ENCODE measurements around the gene NUDT1.
A peak's percentile ranks its signal among the peaks of the same experiment; 100 is the strongest.

The NUDT1 gene

DNA sequence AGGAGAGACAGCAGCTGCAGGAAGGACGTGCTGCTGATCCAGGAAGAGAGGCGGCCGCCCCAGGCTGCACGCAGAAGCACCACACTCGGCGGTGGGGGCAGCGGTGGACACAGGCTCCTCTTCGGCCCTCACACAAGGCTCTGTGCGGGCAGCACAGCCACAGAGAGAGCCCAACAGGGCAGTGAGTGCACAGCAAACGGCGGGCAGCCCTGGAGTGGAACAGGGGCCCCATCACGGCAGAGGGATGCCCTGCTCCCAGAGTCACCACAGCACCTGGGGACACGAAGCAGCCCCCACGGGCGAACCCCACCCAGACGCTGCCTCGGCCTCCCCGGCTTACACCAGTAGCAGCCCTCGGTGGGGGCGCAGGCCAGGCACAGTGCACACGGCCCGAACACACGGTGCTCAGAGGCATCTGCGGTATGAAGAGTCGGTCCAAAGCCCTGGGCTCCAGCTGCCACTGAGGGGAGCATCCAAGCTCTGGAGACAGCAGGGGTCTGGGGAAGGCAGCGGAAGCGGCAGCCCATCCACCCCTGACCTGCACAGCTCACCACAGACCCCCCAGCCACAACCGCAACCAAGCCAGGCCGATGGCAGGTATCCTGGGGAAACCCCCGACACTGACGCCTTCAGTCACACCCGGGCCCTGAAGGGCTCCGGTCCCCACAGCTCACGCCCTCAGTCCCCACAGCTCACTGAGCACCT lies 16.8 kb downstream of the NUDT1 start:
- in situ Hi-C loops (cut with MboI; ENCODE audit: low pct_unique_long_range_greater_than_20kb, low sequenced_read_pairs, unreplicated experiment) = no loop called here

DNA sequence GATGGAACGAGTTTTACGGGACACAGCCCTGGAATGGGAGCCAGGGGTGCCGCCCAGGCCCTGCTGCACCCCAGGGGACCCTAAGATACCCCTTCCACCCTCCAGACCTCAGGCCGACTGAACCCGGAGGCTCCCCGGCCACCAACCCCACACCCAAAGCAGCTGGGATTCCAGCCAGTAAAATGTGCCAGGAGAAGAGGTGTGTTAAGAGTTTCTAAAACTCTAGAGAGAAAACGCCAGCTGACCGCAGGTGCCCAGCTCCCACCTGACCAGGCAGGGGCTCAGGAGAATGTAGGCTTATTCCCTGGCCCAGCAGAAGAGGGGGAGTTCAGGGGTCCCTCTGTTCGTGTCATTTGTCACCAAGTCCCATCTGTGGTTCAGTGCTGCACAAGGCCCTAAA lies 17.5 kb downstream of the NUDT1 start:
- TF ChIP-seq, protein P1, sequence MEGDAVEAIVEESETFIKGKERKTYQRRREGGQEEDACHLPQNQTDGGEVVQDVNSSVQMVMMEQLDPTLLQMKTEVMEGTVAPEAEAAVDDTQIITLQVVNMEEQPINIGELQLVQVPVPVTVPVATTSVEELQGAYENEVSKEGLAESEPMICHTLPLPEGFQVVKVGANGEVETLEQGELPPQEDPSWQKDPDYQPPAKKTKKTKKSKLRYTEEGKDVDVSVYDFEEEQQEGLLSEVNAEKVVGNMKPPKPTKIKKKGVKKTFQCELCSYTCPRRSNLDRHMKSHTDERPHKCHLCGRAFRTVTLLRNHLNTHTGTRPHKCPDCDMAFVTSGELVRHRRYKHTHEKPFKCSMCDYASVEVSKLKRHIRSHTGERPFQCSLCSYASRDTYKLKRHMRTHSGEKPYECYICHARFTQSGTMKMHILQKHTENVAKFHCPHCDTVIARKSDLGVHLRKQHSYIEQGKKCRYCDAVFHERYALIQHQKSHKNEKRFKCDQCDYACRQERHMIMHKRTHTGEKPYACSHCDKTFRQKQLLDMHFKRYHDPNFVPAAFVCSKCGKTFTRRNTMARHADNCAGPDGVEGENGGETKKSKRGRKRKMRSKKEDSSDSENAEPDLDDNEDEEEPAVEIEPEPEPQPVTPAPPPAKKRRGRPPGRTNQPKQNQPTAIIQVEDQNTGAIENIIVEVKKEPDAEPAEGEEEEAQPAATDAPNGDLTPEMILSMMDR (IDR thresholded peaks at IDR 0.05; ENCODE audit: extremely low read depth, insufficient read depth, missing control alignments) = no peak
- in situ Hi-C loops (cut with MboI; ENCODE audit: low pct_unique_long_range_greater_than_20kb, low sequenced_read_pairs, unreplicated experiment) = no loop called here
- DNase-seq (ENCODE audit: low spot score) = no peak

More for the DNA sequence above, 16.8 kb downstream of the NUDT1 start:
- TF ChIP-seq, protein P1 (IDR thresholded peaks at IDR 0.05; ENCODE audit: extremely low read depth, insufficient read depth, missing control alignments) = no peak
- DNase-seq (ENCODE audit: low spot score) = peak; percentile 80

DNA sequence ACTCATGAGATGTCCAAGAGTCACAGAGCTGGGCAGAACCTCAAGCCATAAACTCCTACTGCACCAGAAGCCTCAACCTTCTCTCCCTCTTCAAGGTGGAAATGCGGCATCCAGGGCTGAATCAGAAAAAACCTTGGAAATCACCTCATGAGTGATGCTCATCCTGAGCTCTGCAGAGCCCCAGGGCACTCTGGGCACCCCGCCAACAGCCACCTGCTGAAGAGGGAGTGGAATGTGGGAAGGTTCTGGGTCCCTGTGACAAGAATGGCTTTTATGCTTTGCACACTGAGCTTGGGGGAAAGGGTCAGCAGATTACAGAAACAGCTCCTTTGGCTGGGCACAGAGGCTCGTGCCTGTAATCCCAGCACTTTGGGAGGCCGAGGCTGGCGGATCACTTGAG lies 18.8 kb downstream of the NUDT1 start:
- in situ Hi-C loops (cut with MboI; ENCODE audit: low pct_unique_long_range_greater_than_20kb, low sequenced_read_pairs, unreplicated experiment) = no loop called here
- no peak for DNase-seq (ENCODE audit: low spot score)

DNA sequence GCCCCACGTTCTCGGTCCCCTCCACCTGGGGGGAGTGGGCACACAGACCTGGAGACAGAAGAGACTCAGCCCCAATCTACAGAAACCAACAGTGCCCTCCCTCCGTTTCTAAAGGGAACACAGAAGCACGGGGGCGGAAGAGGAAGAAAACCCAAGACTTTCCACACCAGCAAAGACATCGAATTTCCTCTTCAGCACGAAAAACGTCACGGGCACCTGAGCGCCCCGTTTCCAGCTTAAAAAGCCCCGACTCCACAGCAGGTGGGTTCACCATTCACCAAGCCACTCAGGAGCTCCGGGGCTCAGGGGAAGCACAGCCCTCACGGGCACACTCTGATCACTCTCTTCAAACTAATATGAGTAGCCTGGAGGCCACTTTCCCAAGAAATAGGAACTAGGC lies 19.6 kb downstream of the NUDT1 start:
- in situ Hi-C loops (cut with MboI; ENCODE audit: low pct_unique_long_range_greater_than_20kb, low sequenced_read_pairs, unreplicated experiment) = no loop called here
- peak; percentile 67 for DNase-seq (ENCODE audit: low spot score)
- TF ChIP-seq, protein P1 (IDR thresholded peaks at IDR 0.05; ENCODE audit: extremely low read depth, insufficient read depth, missing control alignments) = no peak

More for the DNA sequence above, 18.8 kb downstream of the NUDT1 start:
- TF ChIP-seq, protein P1 (IDR thresholded peaks at IDR 0.05; ENCODE audit: extremely low read depth, insufficient read depth, missing control alignments) = no peak

DNA sequence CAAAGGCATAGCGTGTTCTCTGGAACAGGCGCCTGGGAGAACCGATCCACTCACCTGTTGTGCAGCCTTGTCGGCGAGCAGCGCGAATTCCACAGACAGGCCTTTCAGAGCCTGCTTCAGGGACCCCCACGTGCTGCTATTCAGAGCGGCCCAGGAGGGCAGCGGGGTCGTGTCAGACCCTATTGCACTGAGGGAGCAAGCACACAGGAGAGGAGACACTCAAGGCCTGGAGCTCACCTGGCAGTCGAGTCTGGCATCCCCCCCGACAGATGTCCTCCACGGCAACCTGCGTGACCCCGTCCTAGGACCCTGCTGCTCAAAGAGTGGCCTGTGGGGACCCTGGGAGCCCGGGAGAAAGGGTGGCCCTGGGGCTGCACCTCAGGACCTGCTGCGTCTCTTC lies 21.1 kb downstream of the NUDT1 start:
- DNase-seq (ENCODE audit: low spot score) = no peak
- in situ Hi-C loops (cut with MboI; ENCODE audit: low pct_unique_long_range_greater_than_20kb, low sequenced_read_pairs, unreplicated experiment) = no loop called here
- TF ChIP-seq, protein P1 (IDR thresholded peaks at IDR 0.05; ENCODE audit: extremely low read depth, insufficient read depth, missing control alignments) = no peak

DNA sequence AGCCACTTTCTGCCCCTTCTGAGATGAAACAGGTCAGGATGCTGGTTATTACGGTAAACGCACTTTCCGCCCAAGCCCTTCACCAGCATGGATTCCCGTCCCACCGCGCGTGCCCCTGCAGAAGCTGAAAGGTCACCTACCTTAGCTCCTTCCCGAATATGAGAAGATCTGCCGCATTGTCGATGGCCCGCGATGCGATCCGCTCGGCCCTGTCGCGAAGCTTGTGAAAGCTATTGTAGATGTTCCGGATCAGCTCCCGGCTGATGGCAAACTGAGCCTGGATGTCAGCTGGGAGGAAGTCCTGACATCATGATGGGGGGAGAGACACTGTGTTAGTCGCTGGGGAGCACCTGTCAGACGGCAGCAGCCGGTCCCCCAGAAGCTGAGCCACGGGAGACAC lies 22.1 kb downstream of the NUDT1 start:
- in situ Hi-C loops (cut with MboI; ENCODE audit: low pct_unique_long_range_greater_than_20kb, low sequenced_read_pairs, unreplicated experiment) = no loop called here
- no peak for DNase-seq (ENCODE audit: low spot score)
- TF ChIP-seq, protein P1 (IDR thresholded peaks at IDR 0.05; ENCODE audit: extremely low read depth, insufficient read depth, missing control alignments) = no peak

All from GM13977 (cell line).